Spinal cord (tissue), 10 donors: Measurements from ENCODE around the gene HBS1L. TPM values are rescaled to one million over a fixed set of nuclear protein-coding genes. Genes with fewer than 3 reads are reported as not detected.

Experiments
- DNase-seq, 6 donors: peaks; one replicate each; pipeline versions ENCODE4 v3.0.0 to v3.0.0-alpha.2; 2013 to 2015; ENCODE audit warnings: low spot score in 6 of 6, low read depth in 4 of 6
- H3K27ac ChIP-seq: one replicate; pipeline ENCODE4 v1.5.1; 2013; ENCODE audit warnings: low read depth, low read length, control low read depth
- H3K27me3 ChIP-seq: one replicate; pipeline ENCODE4 v1.6.1; 2013; ENCODE audit warnings: low read length; ENCODE audit not compliant: control insufficient read depth, insufficient read depth
- H3K36me3 ChIP-seq: one replicate; pipeline ENCODE4 v1.6.1; 2013; ENCODE audit warnings: low read length; ENCODE audit not compliant: control insufficient read depth, insufficient read depth
- H3K4me1 ChIP-seq: one replicate; pipeline ENCODE4 v1.6.1; 2013; ENCODE audit warnings: low read length; ENCODE audit not compliant: control insufficient read depth, insufficient read depth
- H3K4me3 ChIP-seq: one replicate; pipeline ENCODE4 v1.5.1; 2013; ENCODE audit warnings: low read depth, low read length, control low read depth
- H3K9me3 ChIP-seq: one replicate; pipeline ENCODE4 v1.6.1; 2013; ENCODE audit warnings: low read length; ENCODE audit not compliant: control insufficient read depth, insufficient read depth
- WGBS: methylation state at CpG from one replicate; pipeline ENCODE4 v1.1.5; 2013; ENCODE audit warnings: missing lambda C conversion rate; ENCODE audit not compliant: insufficient coverage; 5-methylcytosine and 5-hydroxymethylcytosine counted together
- polyA plus RNA-seq, 2 donors: library from polyadenylated mRNA; unstranded; fragments of 120-200 nt; gene quantifications; one replicate each; pipeline ENCODE4 v1.2.1, GENCODE V29; 2013; ENCODE audit not compliant: insufficient read length in 2 of 2
- total RNA-seq, 2 donors: library from RNA; depleted of rRNA in 1 of 2; stranded (reverse); fragments of 120-200 nt in 1 of 2; fragments of >200 nt in 1 of 2; gene quantifications; one replicate each; pipeline versions ENCODE4 v1.2.3 to v1.2.4, GENCODE V29; 2013 to 2014
- donor health status: healthy.

The HBS1L gene
- total and polyA plus RNA-seq, 4 donors: 63.7 to 121 (median 89.1) TPM

DNA sequence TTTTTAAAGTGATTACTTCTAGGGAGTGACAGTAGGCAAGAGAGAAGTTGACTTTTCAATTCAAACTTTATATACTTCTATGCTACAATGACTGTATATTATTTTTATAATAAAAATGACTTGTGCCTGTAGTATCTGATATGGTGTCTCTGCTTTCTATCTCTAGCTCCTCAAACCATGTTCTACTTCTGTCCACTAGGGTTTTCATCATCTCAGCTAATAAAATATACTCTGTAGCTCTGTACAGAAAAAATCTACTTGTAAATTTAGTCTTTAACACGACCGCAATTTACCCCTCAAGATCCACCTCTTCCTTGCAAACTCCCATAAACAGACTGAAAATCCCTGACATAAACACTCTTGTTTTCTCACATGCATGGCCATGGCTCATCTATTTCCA lies 42.3 kb downstream of the HBS1L start:
- DNase-seq: no peak
- Histone ChIP-seq H3K27me3 (no peaks in the 10 kb centered on the region), H3K9me3 (no peaks in the 10 kb centered on the region), H3K4me1 (no peaks in the 10 kb centered on the region), H3K27ac (no peak overlapping the region), H3K36me3 (no peaks in the 10 kb centered on the region), H3K4me3 (no peak overlapping the region)
- 100% methylated on average over 2 of the region's 2 CpGs for WGBS

DNA sequence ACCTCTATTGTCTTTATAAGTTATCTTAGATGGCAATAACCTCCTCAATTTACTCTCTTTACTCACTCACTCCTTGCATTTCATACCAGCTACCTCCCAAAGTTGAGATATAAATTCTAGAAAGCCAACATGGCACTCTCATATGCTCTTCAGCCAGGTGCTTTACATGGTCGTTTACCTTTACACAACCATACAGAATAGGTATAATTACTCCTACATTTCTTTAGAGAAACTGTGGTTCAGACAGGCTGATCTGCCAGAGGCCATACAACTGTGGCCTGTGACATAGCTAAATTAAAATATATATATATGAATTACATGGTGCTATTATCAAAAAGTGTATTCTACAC lies 45.7 kb downstream of the HBS1L start:
- DNase-seq: no peak
- Histone ChIP-seq H3K36me3 (no peaks in the 10 kb centered on the region), H3K27ac (no peak overlapping the region), H3K4me1 (no peaks in the 10 kb centered on the region), H3K4me3 (no peak overlapping the region), H3K9me3 (no peaks in the 10 kb centered on the region), H3K27me3 (no peaks in the 10 kb centered on the region)
- no CpG with 5 or more reads among the region's 1 CpG for WGBS

DNA sequence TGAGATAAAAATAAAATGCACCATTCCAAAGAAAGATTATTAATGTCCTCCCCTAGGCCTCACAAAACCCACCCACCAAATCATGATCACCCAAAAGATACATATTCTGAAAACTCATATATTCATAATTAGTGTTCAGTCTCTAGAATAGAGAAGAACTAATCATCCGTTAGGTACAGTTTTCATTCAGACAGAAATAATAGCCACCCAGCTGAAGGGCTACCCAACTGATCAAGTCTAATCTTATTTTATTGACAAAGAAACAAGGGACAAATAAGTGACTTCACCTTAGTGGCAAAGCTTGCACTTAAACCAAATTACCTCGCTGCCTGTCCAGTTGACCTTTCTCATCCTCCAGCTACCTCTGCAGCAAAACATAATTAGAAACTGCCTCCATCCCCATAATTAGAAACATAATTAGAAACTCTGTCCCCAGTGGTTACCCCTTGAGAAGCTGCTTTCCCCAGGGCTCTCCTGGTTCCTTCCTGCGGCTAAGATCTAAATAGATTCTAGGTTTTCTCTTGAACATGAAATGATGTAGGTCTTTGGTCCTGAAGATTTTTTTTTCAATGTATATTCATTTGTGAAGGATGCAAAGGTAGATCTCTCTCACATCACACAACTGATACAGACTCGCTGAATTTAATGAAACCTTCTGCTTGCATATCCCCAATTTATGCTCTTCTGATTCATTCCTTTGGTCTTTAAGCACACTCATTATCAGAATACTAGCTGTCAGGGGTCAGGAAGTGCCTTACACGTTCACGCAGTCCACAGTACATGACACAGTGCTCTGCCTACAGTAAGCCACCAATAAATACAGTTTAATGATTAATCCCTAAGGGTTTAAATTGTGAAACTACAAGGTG lies 46.3 kb downstream of the HBS1L start:
- 84% methylated on average over 2 of the region's 6 CpGs for WGBS
- H3K4me3 ChIP-seq: no peak overlapping the region

DNA sequence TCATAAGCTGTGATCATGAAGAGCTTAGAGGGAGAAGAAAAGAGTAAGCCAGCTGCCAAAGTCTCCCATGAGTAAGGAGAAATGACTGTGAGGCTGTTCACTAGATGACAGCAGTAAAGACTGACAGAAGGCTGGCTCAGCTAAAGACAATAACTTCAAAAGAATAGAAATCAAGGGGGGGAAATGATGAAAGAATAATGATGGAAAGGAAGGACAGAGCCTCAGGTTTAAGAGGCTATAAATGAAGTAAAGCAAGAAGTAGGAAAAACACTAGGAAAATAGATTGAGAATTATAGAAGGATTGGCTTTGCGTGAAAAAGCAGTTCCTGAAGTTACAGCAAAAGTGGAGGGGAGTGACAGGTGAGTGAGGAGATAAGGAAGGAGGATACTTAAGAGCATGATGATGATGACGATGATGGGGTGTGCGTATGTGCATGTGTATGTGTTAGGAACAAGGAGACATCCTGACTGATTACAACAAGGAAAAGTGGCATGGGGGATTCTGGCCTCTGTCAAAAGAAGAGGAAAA lies 48.2 kb downstream of the HBS1L start:
- H3K4me3 ChIP-seq: no peak overlapping the region
- H3K36me3 ChIP-seq: no peaks in the 10 kb centered on the region
- no peaks in the 10 kb centered on the region for H3K9me3 ChIP-seq
- H3K27ac ChIP-seq: no peak overlapping the region
- H3K4me1 ChIP-seq: no peaks in the 10 kb centered on the region
- no peaks in the 10 kb centered on the region for H3K27me3 ChIP-seq
- DNase-seq: peak in 1 of 6 donors; percentile 3
- WGBS: 81% methylated on average over 3 of the region's 3 CpGs

More for the DNA sequence above, 46.3 kb downstream of the HBS1L start:
- Histone ChIP-seq H3K27ac (no peak overlapping the region), H3K4me1 (no peaks in the 10 kb centered on the region), H3K9me3 (no peaks in the 10 kb centered on the region), H3K36me3 (no peaks in the 10 kb centered on the region), H3K27me3 (no peaks in the 10 kb centered on the region)
- DNase-seq: no peak

DNA sequence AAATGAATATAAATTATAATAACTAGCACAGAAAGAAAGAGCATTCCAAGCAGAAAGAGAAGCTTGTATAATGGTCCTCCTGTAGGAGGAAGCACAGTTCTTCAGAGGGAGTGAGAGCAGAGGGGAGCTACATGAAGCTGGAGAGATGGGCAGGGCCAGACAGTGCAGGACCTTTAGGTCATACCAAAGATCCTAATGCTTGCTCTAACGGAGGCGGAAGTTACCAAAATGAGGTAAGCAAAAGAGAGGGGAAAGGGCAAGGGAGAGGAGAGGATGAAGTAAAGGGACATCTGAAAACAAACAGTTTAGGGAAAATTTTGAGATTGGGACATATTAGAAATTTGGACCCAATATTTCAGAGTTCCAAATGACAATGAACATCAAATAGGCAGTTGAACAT lies 50.2 kb downstream of the HBS1L start:
- H3K27me3 ChIP-seq: no peaks in the 10 kb centered on the region
- no peak overlapping the region for H3K4me3 ChIP-seq
- no peak for DNase-seq
- no peak overlapping the region for H3K27ac ChIP-seq
- H3K9me3 ChIP-seq: no peaks in the 10 kb centered on the region
- H3K36me3 ChIP-seq: no peaks in the 10 kb centered on the region
- no peaks in the 10 kb centered on the region for H3K4me1 ChIP-seq
- WGBS: 94% methylated on average over 2 of the region's 2 CpGs

DNA sequence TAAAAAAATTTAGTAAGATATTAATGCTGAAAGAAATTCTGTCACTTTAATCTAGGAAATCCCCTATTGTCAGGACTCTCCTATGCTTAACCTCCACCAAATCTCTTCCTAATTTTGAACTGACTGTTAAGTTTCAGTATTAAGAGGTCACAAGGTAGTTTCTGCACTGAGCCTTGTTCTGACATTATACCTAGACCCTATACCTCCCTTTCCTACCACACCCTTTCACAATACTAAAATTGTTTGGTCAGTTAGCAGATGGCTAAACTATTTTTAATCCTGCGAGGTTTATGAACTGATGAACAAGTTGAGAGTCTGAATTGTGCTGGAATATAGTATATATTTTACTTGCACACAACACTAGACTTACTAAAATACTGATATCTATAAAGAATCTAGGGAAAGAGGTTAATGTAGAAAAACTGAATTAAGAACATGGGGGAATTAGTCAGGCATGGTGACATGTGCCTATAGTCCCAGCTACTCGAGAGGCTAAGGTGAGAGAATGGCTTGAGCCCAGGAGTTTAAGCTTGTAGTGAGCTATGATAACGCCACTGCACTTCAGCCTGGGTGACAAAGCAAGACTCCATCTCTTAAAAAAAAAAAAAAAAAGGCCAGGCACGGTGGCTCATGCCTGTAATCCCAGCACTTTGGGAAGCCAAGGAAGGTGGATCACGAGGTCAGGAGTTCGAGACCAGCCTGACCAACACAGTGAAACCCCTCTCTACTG lies 51.5 kb downstream of the HBS1L start:
- Histone ChIP-seq H3K4me1 (no peaks in the 10 kb centered on the region), H3K27ac (no peak overlapping the region), H3K4me3 (no peak overlapping the region), H3K9me3 (no peaks in the 10 kb centered on the region), H3K27me3 (no peaks in the 10 kb centered on the region), H3K36me3 (no peaks in the 10 kb centered on the region)
- WGBS: 80% methylated on average over 1 of the region's 6 CpGs
- DNase-seq: no peak

DNA sequence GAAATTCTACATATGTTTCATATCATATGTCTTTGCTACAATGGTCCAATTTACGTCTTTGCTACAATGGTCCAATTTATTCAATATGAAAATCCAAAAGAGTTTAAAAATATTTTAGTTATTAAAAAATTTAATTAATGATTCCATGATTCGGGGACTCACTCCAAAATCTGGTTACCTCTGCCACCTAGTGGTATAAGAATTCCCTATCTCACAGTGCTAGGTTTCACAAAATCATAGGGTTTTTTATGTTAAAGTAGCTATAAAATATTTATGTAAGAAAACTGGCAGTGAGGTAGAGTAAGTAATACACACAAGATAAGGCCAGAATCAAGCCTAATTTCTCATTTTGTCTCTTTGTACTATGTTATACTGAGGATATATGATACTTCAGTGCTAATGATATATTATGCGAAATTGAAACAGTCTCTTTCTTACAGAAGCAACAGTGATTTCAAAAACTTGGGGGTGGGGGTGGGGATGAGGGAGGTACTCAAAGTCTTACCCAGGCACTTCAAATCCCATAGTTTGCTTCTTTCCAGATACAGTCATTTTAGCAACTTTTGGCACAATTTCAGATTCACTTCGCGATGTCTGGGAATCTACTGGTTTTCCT lies 52.3 kb downstream of the HBS1L start:
- Histone ChIP-seq H3K27me3 (no peaks in the 10 kb centered on the region), H3K4me3 (no peak overlapping the region), H3K27ac (no peak overlapping the region), H3K36me3 (no peaks in the 10 kb centered on the region), H3K4me1 (no peaks in the 10 kb centered on the region), H3K9me3 (no peaks in the 10 kb centered on the region)
- peak in 3 of 6 donors; percentile 5 to 60 (median 20) for DNase-seq
- WGBS: no CpG with 5 or more reads among the region's 5 CpGs

DNA sequence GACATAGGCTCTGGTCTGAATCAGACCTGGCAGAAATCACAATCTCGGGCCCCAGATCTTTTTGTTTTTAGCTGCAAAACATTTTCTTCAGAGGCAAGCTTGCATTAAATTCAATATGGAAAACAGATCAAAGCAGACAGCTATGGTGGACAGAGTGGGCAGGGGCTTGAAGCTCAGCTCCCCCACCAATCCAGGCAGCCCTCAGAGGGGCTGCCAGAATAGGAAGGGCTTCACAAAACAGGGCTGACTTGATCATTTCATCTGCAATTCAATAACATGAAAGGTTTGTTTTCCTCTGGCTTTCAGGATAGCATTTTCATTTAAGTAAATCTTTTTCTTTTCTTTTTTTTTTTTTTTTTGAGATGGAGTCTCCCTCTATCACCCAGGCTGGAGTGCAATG lies 55.5 kb downstream of the HBS1L start:
- Histone ChIP-seq H3K9me3 (no peaks in the 10 kb centered on the region), H3K27ac (no peak overlapping the region), H3K4me3 (no peak overlapping the region), H3K36me3 (no peaks in the 10 kb centered on the region), H3K4me1 (no peaks in the 10 kb centered on the region), H3K27me3 (no peaks in the 10 kb centered on the region)
- no CpG with 5 or more reads among the region's 1 CpG for WGBS
- DNase-seq: no peak

DNA sequence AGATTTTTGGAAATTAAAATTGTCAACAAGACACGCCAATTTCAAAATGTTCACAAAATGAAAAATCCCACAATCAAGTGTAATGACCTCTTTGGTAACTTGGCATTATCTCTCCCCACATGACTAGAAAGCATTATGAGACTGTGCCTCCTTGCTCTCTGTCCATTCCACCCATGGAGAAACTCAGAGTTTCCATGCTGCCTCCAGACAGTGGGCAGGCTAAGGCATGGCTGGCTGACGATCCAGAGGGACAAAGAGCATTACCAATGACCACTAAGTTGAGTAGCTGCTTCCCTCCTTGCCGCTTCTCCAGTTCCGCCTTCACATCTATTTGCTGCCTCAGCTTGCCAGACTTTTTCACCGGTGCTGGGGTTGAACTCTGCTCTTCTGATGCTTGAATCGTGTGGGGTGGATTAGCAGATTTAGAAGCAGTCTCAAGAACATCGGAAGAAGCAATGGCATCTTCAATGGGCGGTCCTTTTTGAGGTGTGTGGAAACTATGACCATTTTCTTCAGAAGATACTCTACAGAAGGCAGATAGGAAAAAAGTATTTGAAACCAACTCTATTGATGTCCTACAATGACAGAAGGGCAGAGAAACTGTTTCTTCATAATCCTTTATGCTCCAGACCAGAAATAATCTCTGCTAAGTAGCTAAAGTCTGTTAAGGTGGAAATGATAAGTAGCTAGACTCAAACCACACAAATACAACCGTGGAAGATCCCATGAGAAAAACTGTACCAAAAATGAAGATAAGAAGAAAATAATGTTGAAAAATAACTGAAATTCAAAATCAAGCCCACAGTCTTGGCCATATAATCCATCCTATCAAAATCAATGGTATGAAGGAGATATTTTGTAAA lies 57.3 kb downstream of the HBS1L start:
- WGBS: 97% methylated on average over 4 of the region's 9 CpGs
- no peaks in the 10 kb centered on the region for H3K9me3 ChIP-seq
- no peak for DNase-seq
- no peaks in the 10 kb centered on the region for H3K27me3 ChIP-seq
- no peaks in the 10 kb centered on the region for H3K4me1 ChIP-seq
- H3K36me3 ChIP-seq: no peaks in the 10 kb centered on the region
- H3K4me3 ChIP-seq: no peak overlapping the region
- no peak overlapping the region for H3K27ac ChIP-seq
